ENCODE data around the gene ORAI3. TPM values are rescaled to one million over a fixed set of nuclear protein-coding genes. Genes with fewer than 3 reads are reported as not detected.

ORAI3 gene
- total and polyA plus RNA-seq, 2 of the 13 experiments (the other 11 are each of a cell fraction or from before 2014, with no cell fraction given): 11.4 to 32.0 TPM

DNA sequence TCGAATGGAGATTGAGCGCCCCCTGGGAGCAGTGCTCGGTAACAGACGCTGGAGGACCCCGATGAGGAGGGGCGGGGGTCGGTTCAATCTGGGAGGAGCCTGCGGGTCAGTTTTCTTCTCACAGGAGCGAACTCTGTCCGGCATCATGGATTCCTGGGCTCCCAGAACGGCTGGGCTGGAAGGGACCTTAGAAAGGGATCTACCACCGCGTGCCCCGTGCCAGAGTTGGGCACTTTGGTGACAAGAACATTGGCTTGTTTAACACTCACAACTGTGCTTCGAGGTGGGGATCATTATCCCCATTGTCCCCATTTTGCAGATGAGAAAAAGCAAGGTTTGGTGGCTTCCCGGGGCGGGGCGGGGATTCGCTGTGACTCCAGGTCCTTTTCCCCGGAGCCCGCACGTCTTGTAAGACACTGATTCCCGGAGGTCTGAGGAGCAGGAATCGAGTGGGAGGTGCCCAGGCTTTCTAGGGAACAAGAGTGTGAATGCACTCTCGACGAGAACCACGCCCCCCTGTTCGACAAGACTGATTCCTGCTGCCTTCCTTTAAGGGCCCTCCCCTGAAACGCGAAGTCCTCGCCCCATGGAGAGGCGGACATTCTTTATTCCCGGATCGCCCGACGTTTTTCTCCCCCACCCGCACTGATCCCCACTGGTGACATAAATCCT lies 27.0 kb upstream of the ORAI3 start (continued):
- TF ChIP-seq HOMEZ (CRISPR knock-in tag; IDR thresholded peaks at IDR 0.05; ENCODE audit: low read depth) (peak; percentile 44; the same call in 1 of the 2 replicates), TOE1 (CRISPR knock-in tag; IDR thresholded peaks at IDR 0.05) (0 out of 2 replicates have a peak, but pooled peaks have one; percentile 20), ZFP41 (CRISPR knock-in tag; IDR thresholded peaks at IDR 0.05; ENCODE audit: borderline replicate concordance) (no peak), ZNF501 (CRISPR knock-in tag; IDR thresholded peaks at IDR 0.05) (peak; percentile 87), ZNF543 (CRISPR knock-in tag; IDR thresholded peaks at IDR 0.05) (no peak), ADNP (CRISPR knock-in tag; IDR thresholded peaks at IDR 0.05) (peak; percentile 84), ZNF460 (CRISPR knock-in tag; IDR thresholded peaks at IDR 0.05; ENCODE audit: borderline replicate concordance) (no peak), GTF2F1 (IDR thresholded peaks at IDR 0.05; ENCODE audit: low read length) (no peak), ATRX (CRISPR knock-in tag; IDR thresholded peaks at IDR 0.05; ENCODE audit: borderline replicate concordance) (no peak), RARG (CRISPR knock-in tag; IDR thresholded peaks at IDR 0.05; ENCODE audit: low read depth) (no peak), ZNF746 (CRISPR knock-in tag; IDR thresholded peaks at IDR 0.05) (no peak), CERS6 (CRISPR knock-in tag; IDR thresholded peaks at IDR 0.05) (no peak), HNF4G (IDR thresholded peaks at IDR 0.05; ENCODE audit: borderline replicate concordance, low read depth, low read length) (no peak), HNF4G (CRISPR knock-in tag; IDR thresholded peaks at IDR 0.05; ENCODE audit: borderline replicate concordance, low read depth) (peak; percentile 40; the same call in 1 of the 2 replicates), IRF1 (CRISPR knock-in tag; IDR thresholded peaks at IDR 0.05; ENCODE audit: low read depth) (no peak), NCOA1 (CRISPR knock-in tag; IDR thresholded peaks at IDR 0.05) (peak; percentile 52), ZNF234 (CRISPR knock-in tag; conservative IDR thresholded peaks at IDR 0.05) (peak; percentile 83; the same call in 1 of the 2 replicates), ZNF546 (CRISPR knock-in tag; conservative IDR thresholded peaks at IDR 0.05) (0 out of 2 replicates have a peak, but pooled peaks have one; percentile 31), ZNF674 (CRISPR knock-in tag; IDR thresholded peaks at IDR 0.05; ENCODE audit: low read depth) (no peak), TMF1 (CRISPR knock-in tag; IDR thresholded peaks at IDR 0.05; ENCODE audit: low read depth) (no peak; the same call in 1 of the 2 replicates), DNMT3B (CRISPR knock-in tag; conservative IDR thresholded peaks at IDR 0.05) (no peak)
- TF ChIP-seq, protein P1, sequence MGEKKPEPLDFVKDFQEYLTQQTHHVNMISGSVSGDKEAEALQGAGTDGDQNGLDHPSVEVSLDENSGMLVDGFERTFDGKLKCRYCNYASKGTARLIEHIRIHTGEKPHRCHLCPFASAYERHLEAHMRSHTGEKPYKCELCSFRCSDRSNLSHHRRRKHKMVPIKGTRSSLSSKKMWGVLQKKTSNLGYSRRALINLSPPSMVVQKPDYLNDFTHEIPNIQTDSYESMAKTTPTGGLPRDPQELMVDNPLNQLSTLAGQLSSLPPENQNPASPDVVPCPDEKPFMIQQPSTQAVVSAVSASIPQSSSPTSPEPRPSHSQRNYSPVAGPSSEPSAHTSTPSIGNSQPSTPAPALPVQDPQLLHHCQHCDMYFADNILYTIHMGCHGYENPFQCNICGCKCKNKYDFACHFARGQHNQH (CRISPR knock-in tag; IDR thresholded peaks at IDR 0.05): peak; percentile 83
- TF ChIP-seq, protein P2, sequence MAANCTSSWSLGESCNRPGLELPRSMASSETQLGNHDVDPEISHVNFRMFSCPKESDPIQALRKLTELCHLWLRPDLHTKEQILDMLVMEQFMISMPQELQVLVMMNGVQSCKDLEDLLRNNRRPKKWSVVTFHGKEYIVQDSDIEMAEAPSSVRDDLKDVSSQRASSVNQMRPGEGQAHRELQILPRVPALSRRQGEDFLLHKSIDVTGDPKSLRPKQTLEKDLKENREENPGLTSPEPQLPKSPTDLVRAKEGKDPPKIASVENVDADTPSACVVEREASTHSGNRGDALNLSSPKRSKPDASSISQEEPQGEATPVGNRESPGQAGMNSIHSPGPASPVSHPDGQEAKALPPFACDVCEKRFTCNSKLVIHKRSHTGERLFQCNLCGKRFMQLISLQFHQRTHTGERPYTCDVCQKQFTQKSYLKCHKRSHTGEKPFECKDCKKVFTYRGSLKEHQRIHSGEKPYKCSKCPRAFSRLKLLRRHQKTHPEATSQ (CRISPR knock-in tag; IDR thresholded peaks at IDR 0.05; ENCODE audit: borderline replicate concordance): peak; percentile 58; the same call in 1 of the 2 replicates
